KOPT-K1 (cell line): ENCODE results near the gene ATP10B.

Source experiments
- H3K27ac ChIP-seq: fragments of 200-600 bp; sonication (generic); 2 replicates; pipeline ENCODE4 v1.5.1; 2016; ENCODE audit warnings: antibody characterized with exemption, mild to moderate bottlenecking, low read depth, low read length; ENCODE audit not compliant: poor library complexity, severe bottlenecking
- H3K36me3 ChIP-seq: fragments of 200-600 bp; sonication (generic); 2 replicates; pipeline ENCODE4 v1.5.1; 2017; ENCODE audit warnings: antibody characterized with exemption, mild to moderate bottlenecking, low read length, moderate library complexity; ENCODE audit not compliant: insufficient read depth
- H3K9me3 ChIP-seq: fragments of 200-600 bp; sonication (generic); 2 replicates; pipeline ENCODE4 v1.5.1; 2017; ENCODE audit warnings: antibody characterized with exemption, low read length, mild to moderate bottlenecking; ENCODE audit not compliant: insufficient read depth, poor library complexity, severe bottlenecking

The ATP10B gene

DNA sequence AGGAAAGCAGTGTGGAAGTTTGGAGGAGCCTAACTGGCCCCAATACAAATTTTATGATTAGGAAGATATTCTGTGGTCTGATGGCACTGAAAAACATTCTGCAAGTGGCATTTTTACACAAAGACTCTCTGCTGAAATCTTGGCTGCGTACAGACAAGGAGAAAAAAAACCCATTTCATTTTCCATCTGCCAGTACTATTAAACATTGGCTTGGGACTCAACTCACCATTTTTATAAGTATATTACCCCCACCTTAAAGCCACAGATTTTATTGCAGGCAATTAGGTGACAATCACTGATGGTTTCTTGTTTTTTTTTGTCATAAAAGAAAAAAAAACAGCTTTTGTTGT lies 223.4 kb downstream of the ATP10B start:
- Histone ChIP-seq H3K9me3 (no peaks in the 10 kb centered on the region), H3K27ac (no peak overlapping the region), H3K36me3 (no peaks in the 10 kb centered on the region)

DNA sequence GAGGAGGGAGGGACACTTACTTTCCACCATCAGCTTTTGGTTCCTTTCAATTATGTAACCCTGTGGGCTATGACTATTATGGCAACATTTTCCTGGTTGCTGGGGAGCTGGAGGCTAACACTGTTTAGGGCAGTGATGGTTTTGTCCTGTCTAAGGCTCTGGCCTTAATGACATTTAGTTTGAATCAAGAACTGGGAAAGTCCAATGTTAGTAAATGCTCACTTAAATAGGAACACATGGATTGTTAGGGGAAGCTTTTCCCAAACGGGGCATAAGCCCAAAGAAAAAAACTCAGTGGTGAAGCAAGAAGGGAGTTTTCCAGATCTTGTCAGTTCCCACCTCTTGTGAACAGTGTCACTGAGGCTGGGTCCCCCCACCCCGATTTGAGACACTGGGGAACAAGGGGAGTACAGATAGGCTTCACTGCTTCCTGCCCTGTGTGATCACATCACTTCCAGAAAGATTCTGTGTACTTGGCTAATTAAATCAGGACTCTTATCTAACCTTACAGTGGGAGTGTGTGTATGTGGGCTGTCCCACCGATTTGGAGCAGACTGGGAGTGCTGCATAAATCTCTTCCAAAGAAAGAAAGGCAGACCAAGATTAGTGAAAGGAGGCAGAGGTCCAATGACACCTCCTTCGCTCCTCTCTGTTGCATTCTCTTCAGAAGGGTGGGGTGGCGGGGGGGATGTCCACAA lies 223.9 kb downstream of the ATP10B start:
- no peaks in the 10 kb centered on the region for H3K9me3 ChIP-seq

DNA sequence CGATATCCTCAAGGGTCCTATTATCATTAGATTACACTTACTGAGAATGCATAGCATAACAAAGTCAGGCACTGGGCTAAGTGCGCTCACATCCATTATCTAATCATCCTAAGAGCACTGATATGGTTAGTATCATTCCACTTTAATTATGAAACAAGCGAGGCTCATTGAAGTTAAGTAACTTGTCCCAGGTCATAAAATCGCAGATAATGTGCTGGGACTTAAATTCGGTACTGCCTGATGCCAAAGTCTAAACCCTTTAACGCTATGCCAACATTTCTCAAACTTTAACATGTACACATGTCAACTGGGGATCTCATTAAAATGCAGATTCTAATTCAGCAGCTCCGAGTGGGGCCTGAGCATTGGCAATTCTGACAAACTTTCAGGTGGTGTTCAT lies 225.7 kb downstream of the ATP10B start:
- H3K9me3 ChIP-seq: no peaks in the 10 kb centered on the region
- no peak overlapping the region for H3K27ac ChIP-seq

More for the DNA sequence above, 223.9 kb downstream of the ATP10B start:
- Histone ChIP-seq H3K36me3 (no peaks in the 10 kb centered on the region), H3K27ac (no peak overlapping the region)

DNA sequence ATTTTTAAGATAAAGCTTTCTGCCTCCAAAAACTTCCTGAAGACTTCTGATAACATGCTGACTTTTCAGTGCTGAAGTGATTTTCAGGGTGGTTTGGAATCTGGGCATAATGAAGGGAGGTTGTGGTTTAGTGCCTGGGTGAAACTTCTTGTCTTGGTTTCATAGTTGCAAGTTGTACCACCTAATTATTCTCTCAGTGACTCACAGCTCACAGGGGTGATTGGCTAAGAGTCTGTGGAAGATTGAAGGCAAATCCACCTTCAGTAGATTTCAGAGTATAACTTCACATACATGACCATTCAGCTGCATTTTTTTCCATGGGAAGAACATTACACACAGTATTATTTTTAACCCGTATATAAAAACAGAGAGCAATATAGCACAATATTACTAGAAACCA lies 230.5 kb downstream of the ATP10B start:
- H3K9me3 ChIP-seq: no peaks in the 10 kb centered on the region
- no peaks in the 10 kb centered on the region for H3K36me3 ChIP-seq
- H3K27ac ChIP-seq: no peak overlapping the region

More for the DNA sequence above, 225.7 kb downstream of the ATP10B start:
- H3K36me3 ChIP-seq: no peaks in the 10 kb centered on the region

DNA sequence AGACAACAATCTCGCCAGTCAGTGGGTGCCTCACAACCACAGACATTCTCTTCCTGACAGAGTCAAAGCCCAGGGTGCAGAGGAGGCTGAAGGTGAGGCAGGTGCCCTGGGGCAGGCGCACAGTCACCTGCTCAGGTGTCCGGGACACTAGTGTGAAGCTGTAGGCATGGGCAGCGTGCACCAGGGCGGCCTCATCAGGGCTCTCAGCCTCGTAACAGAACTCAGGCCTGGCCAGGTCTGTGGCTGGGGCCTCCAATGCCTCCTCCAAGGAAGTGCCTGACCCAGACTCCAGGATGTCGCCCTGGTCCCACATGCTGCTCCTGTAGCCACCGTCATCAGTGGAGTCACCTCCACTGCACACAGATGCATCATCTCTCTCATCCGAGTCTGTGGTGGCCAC lies 231.6 kb downstream of the ATP10B start:
- Histone ChIP-seq H3K9me3 (no peaks in the 10 kb centered on the region), H3K27ac (no peak overlapping the region)

DNA sequence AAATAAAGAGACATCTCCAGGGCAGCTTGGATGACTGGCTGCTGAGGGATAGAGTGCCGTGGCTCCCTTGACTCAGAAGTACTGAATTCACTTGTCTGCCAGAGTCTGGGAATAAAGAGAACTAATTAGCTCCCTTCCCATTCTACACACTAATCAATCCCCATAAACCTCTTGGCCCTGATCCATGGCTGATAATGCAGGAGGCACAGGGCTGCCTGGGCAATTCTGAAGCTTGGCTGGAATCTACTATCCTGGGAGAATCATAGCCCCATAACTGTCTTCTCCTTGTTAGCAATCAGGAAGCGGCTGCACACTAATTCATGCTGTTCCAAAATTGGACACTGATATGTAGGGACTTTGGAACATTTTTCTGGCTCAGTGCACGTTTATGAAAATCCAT lies 232.6 kb downstream of the ATP10B start:
- Histone ChIP-seq H3K9me3 (no peaks in the 10 kb centered on the region), H3K27ac (no peak overlapping the region), H3K36me3 (no peaks in the 10 kb centered on the region)

More for the DNA sequence above, 231.6 kb downstream of the ATP10B start:
- H3K36me3 ChIP-seq: no peaks in the 10 kb centered on the region

DNA sequence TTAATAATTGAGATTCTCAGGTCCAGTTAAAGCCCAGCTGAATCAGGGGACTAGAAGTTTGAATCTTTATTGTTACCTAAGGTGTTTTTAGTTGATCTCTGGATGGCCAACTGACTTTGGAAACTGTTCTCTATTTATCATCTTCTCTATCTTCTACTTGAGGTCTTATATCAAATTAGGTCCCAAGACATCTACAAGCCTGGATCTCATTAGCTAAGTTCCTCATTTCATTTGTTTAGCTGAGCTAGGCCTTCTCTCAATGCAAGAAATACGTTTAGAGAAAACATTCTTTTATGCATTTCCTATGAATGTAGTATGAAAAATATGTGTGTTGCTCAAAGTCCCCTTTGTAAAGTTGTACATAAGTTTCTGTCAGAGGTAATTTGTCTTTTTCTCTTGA lies 233.7 kb downstream of the ATP10B start:
- no peaks in the 10 kb centered on the region for H3K36me3 ChIP-seq

DNA sequence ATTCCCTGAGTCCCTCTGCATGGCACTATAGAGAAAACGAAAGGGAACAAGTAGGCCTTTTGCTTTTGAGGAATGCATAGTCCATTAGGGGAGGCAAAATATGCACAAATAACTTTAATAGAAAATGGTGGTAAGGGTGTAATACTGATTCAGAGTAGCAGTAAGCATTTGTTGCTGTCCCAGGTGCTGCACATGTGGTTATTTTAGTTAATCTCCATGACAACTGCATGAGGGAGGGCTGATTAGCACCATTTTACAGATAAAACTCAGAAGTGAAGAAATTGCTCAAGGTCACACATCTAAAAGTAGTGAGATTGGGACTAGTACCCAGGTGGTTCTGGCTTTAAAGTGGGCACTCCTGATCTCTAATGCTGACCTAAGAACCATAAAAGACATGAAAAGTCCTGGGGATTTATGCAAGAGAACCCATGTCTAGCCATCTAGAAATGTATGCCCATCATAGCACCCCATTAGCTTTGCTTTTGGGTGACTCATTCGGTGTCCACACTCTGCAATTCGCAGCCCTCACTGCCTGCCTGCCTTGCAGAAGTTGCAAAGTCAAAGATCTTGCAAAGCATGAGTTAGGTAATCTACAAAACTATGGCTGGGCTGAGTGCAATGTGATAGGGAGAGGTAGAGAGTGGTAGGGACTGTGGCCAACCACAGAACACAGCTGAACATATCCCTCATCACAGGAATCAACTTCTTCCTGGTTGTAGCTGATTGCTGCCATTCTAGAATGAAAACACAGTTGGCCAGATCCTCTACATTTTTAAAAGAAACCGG lies 235.1 kb downstream of the ATP10B start:
- H3K9me3 ChIP-seq: no peaks in the 10 kb centered on the region

More for the DNA sequence above, 233.7 kb downstream of the ATP10B start:
- Histone ChIP-seq H3K9me3 (no peaks in the 10 kb centered on the region), H3K27ac (no peak overlapping the region)

DNA sequence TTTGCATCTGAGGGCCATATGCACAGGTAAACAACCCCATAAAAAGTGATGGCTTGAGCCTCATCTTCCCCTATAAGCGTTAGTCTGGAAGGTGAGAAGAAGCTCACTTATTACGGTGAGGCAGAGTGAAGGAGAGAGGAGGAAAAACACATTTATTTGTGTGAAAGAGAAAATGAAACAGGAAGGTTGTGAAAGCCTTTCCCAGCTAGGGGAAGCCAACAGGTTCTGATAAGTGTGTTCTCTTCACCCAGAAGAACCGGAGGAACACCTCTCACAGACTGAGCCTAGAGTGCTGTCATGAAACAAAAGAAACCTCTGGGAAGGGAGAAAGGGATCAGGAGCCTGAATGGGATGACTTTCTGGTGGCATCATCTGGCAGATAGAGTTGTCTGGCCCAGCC lies 237.9 kb downstream of the ATP10B start:
- peaks cover 4% of the 10 kb centered on the region for H3K9me3 ChIP-seq
- H3K36me3 ChIP-seq: no peaks in the 10 kb centered on the region
- H3K27ac ChIP-seq: no peak overlapping the region

More for the DNA sequence above, 235.1 kb downstream of the ATP10B start:
- H3K36me3 ChIP-seq: no peaks in the 10 kb centered on the region
- H3K27ac ChIP-seq: no peak overlapping the region

DNA sequence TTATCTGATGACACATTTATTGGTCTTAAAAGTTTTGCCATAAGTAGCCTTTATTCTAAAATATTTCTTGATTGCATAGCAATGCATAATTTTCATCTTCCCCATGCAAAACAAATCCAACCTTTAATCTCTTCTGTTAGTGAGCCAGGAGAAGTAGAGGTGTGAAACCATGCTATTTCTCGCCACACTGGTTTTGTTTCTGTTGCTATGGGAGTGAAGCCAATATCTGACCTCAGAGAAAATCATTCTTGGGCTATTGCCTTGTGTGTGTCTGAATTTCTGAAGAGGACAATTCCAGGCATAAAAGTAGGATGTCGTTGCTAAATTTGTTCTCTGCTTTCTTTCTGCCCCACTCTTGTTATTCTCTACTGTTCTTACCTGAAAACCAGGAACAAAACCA lies 246.7 kb downstream of the ATP10B start:
- Histone ChIP-seq H3K9me3 (peaks cover 4% of the 10 kb centered on the region), H3K27ac (no peak overlapping the region), H3K36me3 (no peaks in the 10 kb centered on the region)

DNA sequence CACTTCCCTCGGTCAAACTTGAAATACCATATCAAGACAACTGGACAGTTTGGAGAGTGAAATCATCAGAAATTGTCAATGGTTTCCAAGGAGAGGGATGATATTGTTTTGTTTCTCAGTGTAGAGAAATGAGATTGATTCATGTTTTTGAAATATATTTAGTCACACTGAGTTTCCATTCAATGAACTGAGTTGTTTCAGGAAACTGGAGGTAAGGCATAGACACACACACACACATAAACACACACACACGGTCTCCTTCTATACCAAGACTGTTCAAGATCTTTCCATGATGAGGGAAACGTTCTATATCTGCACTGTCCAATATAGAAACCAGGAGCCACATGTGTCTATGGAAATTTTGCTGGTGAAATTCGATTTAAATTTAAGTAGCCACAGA lies 247.5 kb downstream of the ATP10B start:
- Histone ChIP-seq H3K36me3 (no peaks in the 10 kb centered on the region), H3K9me3 (no peaks in the 10 kb centered on the region), H3K27ac (no peak overlapping the region)

DNA sequence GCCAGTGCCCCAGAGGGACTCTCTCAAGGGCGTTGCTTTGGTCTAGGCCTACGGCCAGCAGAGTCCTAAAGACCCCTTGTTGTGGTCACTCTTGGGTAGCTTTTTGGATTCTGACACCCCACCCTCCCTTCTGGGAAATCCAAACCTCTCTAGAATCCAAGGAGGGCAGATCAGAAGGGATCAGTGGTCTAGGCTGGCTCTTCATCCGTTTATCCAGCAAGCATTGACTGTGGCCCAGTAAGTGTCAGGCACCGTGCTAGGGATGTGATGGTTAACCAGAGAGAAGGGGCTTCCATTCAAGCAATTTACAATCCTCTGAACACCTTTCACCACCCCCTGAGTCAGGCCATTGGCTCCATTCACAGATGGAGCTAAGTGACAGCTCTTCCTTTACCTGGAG lies 249.3 kb downstream of the ATP10B start:
- no peaks in the 10 kb centered on the region for H3K36me3 ChIP-seq
- no peak overlapping the region for H3K27ac ChIP-seq
- H3K9me3 ChIP-seq: no peaks in the 10 kb centered on the region

DNA sequence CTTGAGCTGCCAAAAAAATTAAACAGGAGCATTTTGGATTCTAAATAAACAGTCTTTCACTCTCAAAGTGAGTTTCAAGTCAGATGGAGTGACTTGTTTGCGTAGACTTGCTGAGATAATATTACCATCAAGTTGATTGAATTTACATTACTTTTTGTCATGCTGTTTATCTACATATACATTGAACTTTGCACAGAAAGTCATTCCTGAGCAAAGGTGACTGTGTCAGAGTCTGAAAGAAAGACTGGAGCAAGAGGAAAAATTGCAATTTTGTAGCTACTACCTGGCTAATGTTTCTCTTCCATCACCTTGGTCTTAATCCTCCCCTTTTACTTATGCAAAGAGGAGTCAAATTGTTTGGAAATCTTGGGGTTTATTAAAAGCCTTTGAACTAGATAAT lies 251.0 kb downstream of the ATP10B start:
- no peaks in the 10 kb centered on the region for H3K36me3 ChIP-seq
- H3K9me3 ChIP-seq: no peaks in the 10 kb centered on the region
- H3K27ac ChIP-seq: no peak overlapping the region

DNA sequence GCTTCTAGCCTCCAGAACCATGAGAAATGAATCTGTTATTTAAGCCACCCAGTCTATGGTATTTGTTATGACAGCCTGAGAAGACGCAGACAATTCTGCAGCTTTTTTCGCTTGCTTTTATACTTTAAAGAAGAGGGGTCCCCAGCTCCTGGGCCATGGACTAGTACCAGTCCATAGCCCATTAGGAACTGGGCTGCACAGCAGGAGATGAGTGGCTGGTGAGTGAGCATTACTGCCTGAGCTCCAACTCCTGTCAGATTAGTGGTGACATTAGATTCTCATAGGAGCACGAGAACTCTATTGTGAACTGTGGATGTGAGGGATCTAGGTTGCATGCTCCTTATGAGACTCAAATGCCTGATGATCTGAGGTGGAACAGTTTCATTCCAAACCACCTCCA lies 278.7 kb downstream of the ATP10B start:
- no peaks in the 10 kb centered on the region for H3K36me3 ChIP-seq
- peaks cover 9% of the 10 kb centered on the region for H3K9me3 ChIP-seq
- H3K27ac ChIP-seq: no peak overlapping the region

DNA sequence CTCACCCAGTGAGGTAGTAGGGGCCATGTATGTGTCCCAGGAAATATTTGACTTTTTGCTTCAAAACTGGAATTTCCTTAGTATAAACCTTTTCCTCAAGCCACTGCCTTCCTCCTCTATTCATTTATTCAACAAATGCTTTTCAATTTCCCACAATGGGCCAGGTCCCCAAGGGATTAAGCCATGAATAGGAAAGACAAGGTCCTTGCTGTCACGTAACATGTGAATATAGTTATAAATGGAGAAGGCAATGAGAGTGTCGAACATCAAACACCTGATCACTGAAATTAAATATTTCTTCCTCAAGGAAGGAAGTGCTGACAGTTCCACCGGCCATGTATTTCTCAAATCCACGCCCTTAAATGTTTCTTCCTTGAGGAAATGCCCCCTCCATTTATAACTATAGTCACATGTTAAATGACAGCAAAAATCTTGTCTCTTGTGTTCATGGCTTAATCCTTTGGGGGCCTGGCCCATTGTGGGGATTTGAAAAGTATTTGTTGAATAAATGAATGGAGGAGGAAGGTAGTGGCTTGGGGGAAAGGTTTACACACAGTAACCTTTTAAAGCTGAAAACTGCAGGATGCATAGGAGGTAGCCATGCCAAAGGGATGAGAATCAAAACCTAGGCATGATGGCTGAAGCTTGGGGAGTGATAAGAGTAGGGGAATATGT lies 284.8 kb downstream of the ATP10B start:
- Histone ChIP-seq H3K27ac (no peak overlapping the region), H3K36me3 (no peaks in the 10 kb centered on the region), H3K9me3 (peaks cover 4% of the 10 kb centered on the region)
